Mesenchymal stem cell (in vitro differentiated cells and primary cell): ENCODE data around the gene C4orf50.
"Not testable (repeated sequence)": the region's sequence is repeated elsewhere in the genome, so short reads cannot be mapped to it uniquely, and the experiment has no call there.

Experiments used
- DNase-seq: peaks from one replicate; pipeline ENCODE4 v3.0.0-alpha.2; 2013
- H2AFZ ChIP-seq: one replicate; pipeline ENCODE4 v1.6.1; 2013; ENCODE audit warnings: low read depth, mild to moderate bottlenecking, control low read depth, inconsistent platforms, low read length, moderate library complexity
- H2AK5ac ChIP-seq: 2 replicates; pipeline ENCODE4 v1.6.1; 2013; ENCODE audit warnings: low read length, moderate library complexity, mild to moderate bottlenecking, inconsistent platforms; ENCODE audit not compliant: severe bottlenecking
- H2BK120ac ChIP-seq: one replicate; pipeline ENCODE4 v1.6.1; 2013; ENCODE audit warnings: low read depth, mild to moderate bottlenecking, inconsistent platforms, low read length, moderate library complexity
- H2BK12ac ChIP-seq, 2 experiments: one replicate each; pipeline ENCODE4 v1.6.1; 2013; ENCODE audit warnings: inconsistent platforms in 2 of 2, low read length in 2 of 2, mild to moderate bottlenecking in 2 of 2, moderate library complexity in 2 of 2, control low read depth in 1 of 2
- H2BK15ac ChIP-seq: one replicate; pipeline ENCODE4 v1.6.1; 2013; ENCODE audit warnings: mild to moderate bottlenecking, low read depth, inconsistent platforms; ENCODE audit not compliant: poor library complexity, severe bottlenecking
- H2BK5ac ChIP-seq: 2 replicates; pipeline ENCODE4 v1.6.1; 2013; ENCODE audit warnings: low read depth, mild to moderate bottlenecking, low read length, control low read depth, inconsistent platforms; ENCODE audit not compliant: poor library complexity, severe bottlenecking
- H3K14ac ChIP-seq, 2 experiments: one replicate each; pipeline ENCODE4 v1.6.1; 2013; ENCODE audit warnings: inconsistent platforms in 2 of 2, low read length in 2 of 2, control low read depth in 1 of 2, mild to moderate bottlenecking in 1 of 2, moderate library complexity in 1 of 2
- H3K18ac ChIP-seq, 2 experiments: one replicate each; pipeline ENCODE4 v1.6.1; 2013; ENCODE audit warnings: inconsistent platforms in 2 of 2, low read length in 2 of 2, control low read depth in 1 of 2, low read depth in 1 of 2, mild to moderate bottlenecking in 1 of 2
- H3K23ac ChIP-seq, 2 experiments: one replicate each; pipeline ENCODE4 v1.6.1; 2013; ENCODE audit warnings: inconsistent platforms in 2 of 2, low read length in 2 of 2, mild to moderate bottlenecking in 2 of 2, moderate library complexity in 2 of 2, control low read depth in 1 of 2
- H3K27ac ChIP-seq: 2 replicates; pipeline ENCODE4 v1.5.1; 2013; ENCODE audit warnings: mild to moderate bottlenecking, moderate library complexity, low read length, control low read depth, inconsistent platforms; ENCODE audit not compliant: poor library complexity, severe bottlenecking
- H3K27me3 ChIP-seq, 2 experiments: 2 replicates each; pipeline versions ENCODE4 v1.6.1 to v1.7.0; 2013; ENCODE audit warnings: low read length in 2 of 2, mild to moderate bottlenecking in 2 of 2, moderate library complexity in 2 of 2, control low read depth in 1 of 2, inconsistent platforms in 1 of 2; ENCODE audit not compliant: control insufficient read depth in 1 of 2, insufficient read depth in 1 of 2
- H3K36me3 ChIP-seq, 2 experiments: 2 replicates each; pipeline versions ENCODE4 v1.6.1 to v1.7.0; 2013; ENCODE audit warnings: low read length in 2 of 2, control low read depth in 1 of 2, inconsistent platforms in 1 of 2, low read depth in 1 of 2, mild to moderate bottlenecking in 1 of 2; ENCODE audit not compliant: insufficient read depth in 2 of 2, control insufficient read depth in 1 of 2
- H3K4ac ChIP-seq, 2 experiments: one replicate each; pipeline ENCODE4 v1.6.1; 2013; ENCODE audit warnings: inconsistent platforms in 2 of 2, low read length in 2 of 2, mild to moderate bottlenecking in 2 of 2, moderate library complexity in 2 of 2, control low read depth in 1 of 2, low read depth in 1 of 2
- H3K4me1 ChIP-seq: 2 replicates; pipeline ENCODE4 v1.6.1; 2013; ENCODE audit warnings: low read depth, low read length, control low read depth; ENCODE audit not compliant: control insufficient read depth, insufficient read depth
- H3K4me2 ChIP-seq: 2 replicates; pipeline ENCODE4 v1.6.1; 2013; ENCODE audit warnings: low read length, mild to moderate bottlenecking, inconsistent platforms; ENCODE audit not compliant: poor library complexity, severe bottlenecking
- H3K4me3 ChIP-seq, 2 experiments: 2 replicates each; pipeline versions ENCODE4 v1.5.1 to v1.7.0; 2013; ENCODE audit warnings: low read length in 2 of 2, mild to moderate bottlenecking in 2 of 2, control low read depth in 1 of 2, low read depth in 1 of 2; ENCODE audit not compliant: insufficient read depth in 1 of 2
- H3K79me1 ChIP-seq: replicated peaks from 2 replicates; pipeline ENCODE4 v1.6.1; 2013; ENCODE audit warnings: mild to moderate bottlenecking, control low read depth, low read length, inconsistent platforms; ENCODE audit not compliant: poor library complexity, severe bottlenecking
- H3K9ac ChIP-seq: 2 replicates; pipeline ENCODE4 v1.7.0; 2013; ENCODE audit warnings: mild to moderate bottlenecking, low read length, moderate library complexity
- H3K9me3 ChIP-seq: 2 replicates; pipeline ENCODE4 v1.7.0; 2013; ENCODE audit warnings: mild to moderate bottlenecking, low read length; ENCODE audit not compliant: control insufficient read depth
- H4K8ac ChIP-seq: one replicate; pipeline ENCODE4 v1.6.1; 2013; ENCODE audit warnings: inconsistent platforms, mild to moderate bottlenecking, low read length, moderate library complexity
- H4K91ac ChIP-seq: one replicate; pipeline ENCODE4 v1.6.1; 2013; ENCODE audit warnings: mild to moderate bottlenecking, low read length, inconsistent platforms
- WGBS: methylation state at CpG from one replicate; pipeline ENCODE4 v1.1.7; 2013; ENCODE audit warnings: mixed read lengths; 5-methylcytosine and 5-hydroxymethylcytosine counted together

C4orf50 gene

GRCh38 chr4:5995901-5996623, 22.2 kb downstream of the C4orf50 start:
- H3K4me3 ChIP-seq, result no peak overlapping the region
- H2BK5ac ChIP-seq, result no peak overlapping the region
- H2AFZ ChIP-seq, result no peak overlapping the region
- no peak overlapping the region for H3K27ac ChIP-seq
- no peak overlapping the region for H3K4ac ChIP-seq
- H2BK15ac ChIP-seq, result no peak overlapping the region
- no peaks in the 10 kb centered on the region for H3K36me3 ChIP-seq
- H3K27me3 ChIP-seq, result peaks cover 10 to 53% of the 10 kb centered on the region in 2 experiments
- no peak overlapping the region for H3K4me2 ChIP-seq
- H3K14ac ChIP-seq, result no peak overlapping the region
- no peak overlapping the region for H3K9ac ChIP-seq
- no peak overlapping the region for H4K8ac ChIP-seq
- no peak overlapping the region for H3K23ac ChIP-seq
- H3K4me1 ChIP-seq, result no peaks in the 10 kb centered on the region
- H3K9me3 ChIP-seq, result no peaks in the 10 kb centered on the region
- no peak for DNase-seq
- H3K18ac ChIP-seq, result no peak overlapping the region
- H2BK12ac ChIP-seq, result no peak overlapping the region
- WGBS, result 77% methylated on average over 18 of the region's 19 CpGs
- H4K91ac ChIP-seq, result no peak overlapping the region
- H3K79me1 ChIP-seq, result no peaks in the 10 kb centered on the region
- no peak overlapping the region for H2AK5ac ChIP-seq
- H2BK120ac ChIP-seq, result no peak overlapping the region

DNA sequence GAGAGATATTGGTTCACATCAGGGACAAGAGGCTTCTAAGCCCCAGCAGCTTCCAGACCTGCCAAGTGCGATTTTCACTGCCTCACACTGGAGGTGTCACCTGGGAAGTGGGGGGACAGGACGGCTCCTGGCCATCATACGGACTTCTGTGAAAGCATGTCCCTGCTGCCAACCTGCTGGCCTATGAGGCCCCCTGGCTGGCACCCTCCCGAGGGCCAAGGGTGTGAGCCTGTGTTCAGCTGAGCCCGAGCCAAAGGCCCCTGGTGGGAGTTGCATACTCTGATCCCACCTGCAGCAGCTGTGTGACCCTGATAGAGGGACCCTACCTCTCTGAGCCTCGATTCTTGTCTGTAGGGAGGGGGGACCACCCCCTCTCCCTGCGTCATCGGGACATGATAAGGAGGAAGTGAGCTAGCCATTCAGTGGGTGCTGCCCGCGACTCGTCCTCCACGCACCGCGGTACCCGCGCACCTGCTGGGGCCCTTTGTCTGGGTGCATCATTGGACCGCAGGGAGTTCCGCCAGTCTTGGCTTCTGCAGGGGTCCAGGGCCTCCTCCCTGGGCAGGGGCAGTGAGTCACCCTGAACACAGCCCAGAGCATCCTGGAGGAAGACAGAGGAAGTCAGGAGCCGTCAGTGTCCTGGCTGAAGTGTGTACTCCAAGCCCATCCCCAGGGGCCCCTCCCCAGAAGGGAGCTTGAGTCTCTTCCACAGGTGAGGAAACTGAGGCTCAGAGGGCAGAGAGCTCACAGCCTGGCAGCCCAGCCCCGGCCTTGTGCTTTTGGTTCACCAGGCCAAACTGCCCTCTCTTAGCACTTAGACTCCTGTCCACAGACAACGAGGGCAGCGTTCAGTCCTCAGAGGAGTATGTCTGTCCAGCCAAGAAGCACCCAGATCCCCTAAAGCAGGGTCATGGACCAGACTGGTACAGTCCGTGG, 24.1 kb downstream of the C4orf50 start:
- Histone ChIP-seq H3K36me3 (no peaks in the 10 kb centered on the region), H3K4me2 (no peak overlapping the region), H3K4me1 (no peaks in the 10 kb centered on the region), H3K4me3 (no peak overlapping the region), H2BK5ac (no peak overlapping the region), H2AK5ac (no peak overlapping the region), H2AFZ (no peak overlapping the region), H3K23ac (no peak overlapping the region), H3K27me3 (peaks cover 10 to 43% of the 10 kb centered on the region in 2 experiments), H4K8ac (no peak overlapping the region), H3K79me1 (no peaks in the 10 kb centered on the region), H2BK15ac (no peak overlapping the region), H3K14ac (no peak overlapping the region), H4K91ac (no peak overlapping the region), H3K9ac (no peak overlapping the region), H2BK120ac (no peak overlapping the region), H3K18ac (no peak overlapping the region), H3K9me3 (no peaks in the 10 kb centered on the region), H3K27ac (no peak overlapping the region), H3K4ac (no peak overlapping the region), H2BK12ac (no peak overlapping the region)
- 89% methylated on average over 23 of the region's 23 CpGs for WGBS
- no peak for DNase-seq

DNA sequence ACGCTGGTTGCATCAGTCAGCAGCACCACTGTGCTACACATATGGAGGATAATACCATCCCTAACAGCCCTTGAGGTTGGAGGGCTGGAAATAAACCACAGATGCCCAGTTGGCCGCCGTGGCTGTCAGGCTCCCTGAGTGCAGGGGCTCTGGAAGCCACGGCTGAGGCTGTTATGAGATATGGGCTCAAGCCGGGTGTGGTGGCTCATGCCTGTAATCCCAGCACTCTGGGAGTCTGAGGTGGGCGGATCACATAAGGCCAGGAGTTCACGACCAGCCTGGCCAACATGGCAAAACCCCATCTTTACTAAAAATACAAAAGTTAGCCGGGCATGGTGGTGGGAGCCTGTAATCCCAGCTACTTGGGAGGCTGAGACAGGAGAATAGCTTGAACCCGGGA, 24.9 kb downstream of the C4orf50 start:
- not testable (repeated sequence) for H2AFZ ChIP-seq, H3K4ac ChIP-seq, H2BK15ac ChIP-seq, H4K91ac ChIP-seq, H2BK120ac ChIP-seq, H3K18ac ChIP-seq, H2AK5ac ChIP-seq, H3K9ac ChIP-seq, DNase-seq, H3K4me2 ChIP-seq, H3K4me1 ChIP-seq, H3K79me1 ChIP-seq, H2BK12ac ChIP-seq, H3K23ac ChIP-seq, H2BK5ac ChIP-seq, H3K27ac ChIP-seq, H3K36me3 ChIP-seq, H3K14ac ChIP-seq, H3K4me3 ChIP-seq, H3K9me3 ChIP-seq, H4K8ac ChIP-seq
- peaks cover 10 to 44% of the 10 kb centered on the region in 2 experiments for H3K27me3 ChIP-seq
- WGBS, result 84% methylated on average over 8 of the region's 9 CpGs

GRCh38 chr4:5992828-5993321, 25.4 kb downstream of the C4orf50 start:
- H3K14ac ChIP-seq, result no peak overlapping the region

More at GRCh38 chr4:5992828-5993321, 25.4 kb downstream of the C4orf50 start:
- Histone ChIP-seq H3K79me1 (no peaks in the 10 kb centered on the region), H3K4me3 (no peak overlapping the region), H3K23ac (no peak overlapping the region), H2BK120ac (no peak overlapping the region), H3K9me3 (no peaks in the 10 kb centered on the region), H3K27me3 (peaks cover 10 to 45% of the 10 kb centered on the region in 2 experiments), H3K4me2 (no peak overlapping the region), H3K36me3 (no peaks in the 10 kb centered on the region), H3K9ac (no peak overlapping the region), H2AFZ (no peak overlapping the region), H2BK5ac (no peak overlapping the region), H3K18ac (no peak overlapping the region), H4K8ac (no peak overlapping the region), H2AK5ac (no peak overlapping the region), H3K27ac (no peak overlapping the region), H3K4ac (no peak overlapping the region), H2BK15ac (no peak overlapping the region), H3K4me1 (no peaks in the 10 kb centered on the region), H4K91ac (no peak overlapping the region), H2BK12ac (no peak overlapping the region)
- 75% methylated on average over 11 of the region's 11 CpGs for WGBS
- DNase-seq, result no peak
